Measurements from ENCODE around the gene CAPN10.

Gene CAPN10

GRCh38 chr2:240635121-240635997 is 48.8 kb downstream of the CAPN10 start:
- Histone ChIP-seq H3K36me3 (ENCODE audit: control insufficient read depth, low read depth, low read length) (no peaks in the 10 kb centered on the region), H3K27ac (ENCODE audit: low read length) (no peak overlapping the region), H3K27me3 (ENCODE audit: control insufficient read depth, insufficient read depth, low read length) (no peaks in the 10 kb centered on the region), H3K9me3 (ENCODE audit: control insufficient read depth, low read depth, low read length) (peaks cover 6% of the 10 kb centered on the region), H3K9ac (ENCODE audit: low read length) (no peak overlapping the region), H3K4me1 (ENCODE audit: control insufficient read depth, low read depth, low read length) (no peaks in the 10 kb centered on the region), H3K4me3 (ENCODE audit: low read length) (no peak overlapping the region)

- Histone ChIP-seq H3K27ac (ENCODE audit: low read length) (no peak overlapping the region), H3K9ac (ENCODE audit: low read length) (no peak overlapping the region), H3K9me3 (ENCODE audit: control insufficient read depth, low read depth, low read length) (peaks cover 6% of the 10 kb centered on the region)
Measured at GRCh38 chr2:240635998-240636547, 49.5 kb downstream of the CAPN10 start.

DNA sequence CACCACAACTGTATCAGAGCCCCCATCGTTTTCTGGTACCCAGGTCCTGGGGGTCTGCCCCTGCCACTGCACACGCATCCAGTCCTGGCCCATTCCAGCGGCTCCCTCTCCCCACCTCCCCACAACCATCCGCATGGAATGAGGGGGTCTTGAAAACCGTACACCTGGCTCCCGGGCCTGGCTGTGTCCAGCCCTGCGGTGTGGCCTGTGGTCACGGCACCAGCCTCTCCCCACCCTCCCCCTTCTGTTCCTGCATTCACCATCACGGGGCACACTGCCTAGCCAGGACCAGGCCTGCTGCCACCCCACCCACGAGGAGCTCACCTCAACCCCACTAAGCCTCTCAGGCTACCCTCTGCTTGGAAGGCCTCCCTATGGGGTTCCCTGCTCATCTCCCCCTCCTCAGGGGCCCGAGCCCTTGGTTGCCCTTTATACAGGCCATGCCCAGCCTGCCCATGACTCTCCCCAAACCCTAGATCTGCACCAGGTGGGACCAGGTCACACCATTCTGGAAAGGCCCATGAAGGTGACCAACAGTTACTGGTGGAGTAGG is 50.1 kb downstream of the CAPN10 start:
- peaks cover 6% of the 10 kb centered on the region for H3K9me3 ChIP-seq (ENCODE audit: control insufficient read depth, low read depth, low read length)
- no peaks in the 10 kb centered on the region for H3K36me3 ChIP-seq (ENCODE audit: control insufficient read depth, low read depth, low read length)
- no peak overlapping the region for H3K9ac ChIP-seq (ENCODE audit: low read length)
- no peak overlapping the region for H3K27ac ChIP-seq (ENCODE audit: low read length)
- no peaks in the 10 kb centered on the region for H3K4me1 ChIP-seq (ENCODE audit: control insufficient read depth, low read depth, low read length)
- H3K27me3 ChIP-seq (ENCODE audit: control insufficient read depth, insufficient read depth, low read length), result no peaks in the 10 kb centered on the region
- no peak overlapping the region for H3K4me3 ChIP-seq (ENCODE audit: low read length)

More at GRCh38 chr2:240635998-240636547, 49.5 kb downstream of the CAPN10 start:
- H3K36me3 ChIP-seq (ENCODE audit: control insufficient read depth, low read depth, low read length), result no peaks in the 10 kb centered on the region
- H3K4me3 ChIP-seq (ENCODE audit: low read length), result no peak overlapping the region
- no peaks in the 10 kb centered on the region for H3K4me1 ChIP-seq (ENCODE audit: control insufficient read depth, low read depth, low read length)
- no peaks in the 10 kb centered on the region for H3K27me3 ChIP-seq (ENCODE audit: control insufficient read depth, insufficient read depth, low read length)

DNA sequence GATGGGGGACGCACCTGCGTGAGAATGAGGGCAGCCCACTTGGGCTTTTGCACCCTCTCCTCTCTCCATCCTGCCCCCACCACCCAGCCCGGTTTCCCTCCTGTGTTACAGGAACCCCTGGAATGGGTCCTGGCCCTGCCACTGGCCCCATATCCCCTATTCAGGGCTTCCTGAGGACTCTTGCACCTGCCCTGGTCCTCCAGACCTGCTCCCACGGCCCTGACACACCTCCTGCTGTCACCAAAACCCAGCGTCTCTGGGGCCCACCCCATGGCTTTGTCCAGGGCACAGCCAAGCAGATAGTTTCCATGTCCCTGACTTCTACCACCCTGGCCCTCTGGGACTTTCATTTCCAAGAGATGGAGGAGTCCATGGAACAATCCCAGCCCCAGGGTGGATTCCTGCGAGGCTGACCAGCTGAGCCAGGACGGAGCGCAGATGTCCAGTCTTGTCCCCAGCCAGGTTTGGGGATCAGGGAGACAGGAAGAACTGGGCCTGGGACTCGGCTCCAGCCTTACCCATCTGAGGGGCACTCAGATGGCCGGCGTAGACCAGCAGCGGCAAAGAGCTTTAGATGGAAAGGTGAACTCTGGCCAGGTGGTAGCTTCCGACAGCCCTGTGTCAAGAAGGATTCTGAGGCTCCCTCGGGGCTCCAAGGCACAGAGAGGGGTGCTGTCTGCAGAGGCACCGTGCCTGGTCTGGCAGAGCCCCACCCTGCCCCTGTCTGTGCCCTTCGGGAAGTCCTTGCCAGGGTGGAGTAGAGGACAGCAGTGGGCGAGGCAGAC is 50.8 kb downstream of the CAPN10 start:
- peaks cover 6% of the 10 kb centered on the region for H3K9me3 ChIP-seq (ENCODE audit: control insufficient read depth, low read depth, low read length)
- H3K27ac ChIP-seq (ENCODE audit: low read length), result no peak overlapping the region
- no peak overlapping the region for H3K4me3 ChIP-seq (ENCODE audit: low read length)
- H3K4me1 ChIP-seq (ENCODE audit: control insufficient read depth, low read depth, low read length), result no peaks in the 10 kb centered on the region
- H3K36me3 ChIP-seq (ENCODE audit: control insufficient read depth, low read depth, low read length), result no peaks in the 10 kb centered on the region
- no peaks in the 10 kb centered on the region for H3K27me3 ChIP-seq (ENCODE audit: control insufficient read depth, insufficient read depth, low read length)
- H3K9ac ChIP-seq (ENCODE audit: low read length), result no peak overlapping the region

DNA sequence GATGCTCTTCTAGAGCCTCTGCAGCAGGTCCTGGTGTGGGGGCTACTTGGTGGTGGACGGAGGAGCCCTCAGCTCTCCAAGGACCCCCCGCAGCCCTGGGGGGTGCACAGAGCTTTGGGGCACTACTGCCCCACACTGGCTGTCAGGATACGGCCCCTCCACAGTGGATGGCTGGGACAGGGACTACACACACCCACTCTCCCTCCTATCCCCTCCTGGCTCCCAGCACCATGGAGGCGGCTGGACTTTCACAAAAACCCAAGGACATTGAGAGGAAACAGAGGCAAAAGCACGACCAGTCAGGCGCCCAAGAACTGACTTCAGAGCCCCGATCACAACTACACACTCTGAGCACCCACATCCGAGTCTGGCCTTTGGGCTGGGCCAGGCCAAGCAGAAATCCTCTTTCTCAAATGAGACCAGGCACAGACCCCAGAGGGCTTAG is 51.4 kb downstream of the CAPN10 start:
- no peak overlapping the region for H3K27ac ChIP-seq (ENCODE audit: low read length)
- H3K4me3 ChIP-seq (ENCODE audit: low read length), result no peak overlapping the region
- no peaks in the 10 kb centered on the region for H3K4me1 ChIP-seq (ENCODE audit: control insufficient read depth, low read depth, low read length)
- no peaks in the 10 kb centered on the region for H3K36me3 ChIP-seq (ENCODE audit: control insufficient read depth, low read depth, low read length)
- H3K9ac ChIP-seq (ENCODE audit: low read length), result no peak overlapping the region
- H3K9me3 ChIP-seq (ENCODE audit: control insufficient read depth, low read depth, low read length), result peaks cover 6% of the 10 kb centered on the region
- no peaks in the 10 kb centered on the region for H3K27me3 ChIP-seq (ENCODE audit: control insufficient read depth, insufficient read depth, low read length)

GRCh38 chr2:240638512-240639160 is 52.1 kb downstream of the CAPN10 start:
- H3K4me3 ChIP-seq (ENCODE audit: low read length), result no peak overlapping the region
- no peaks in the 10 kb centered on the region for H3K27me3 ChIP-seq (ENCODE audit: control insufficient read depth, insufficient read depth, low read length)
- H3K9ac ChIP-seq (ENCODE audit: low read length), result no peak overlapping the region
- H3K4me1 ChIP-seq (ENCODE audit: control insufficient read depth, low read depth, low read length), result no peaks in the 10 kb centered on the region
- peaks cover 4% of the 10 kb centered on the region for H3K9me3 ChIP-seq (ENCODE audit: control insufficient read depth, low read depth, low read length)
- no peaks in the 10 kb centered on the region for H3K36me3 ChIP-seq (ENCODE audit: control insufficient read depth, low read depth, low read length)
- no peak overlapping the region for H3K27ac ChIP-seq (ENCODE audit: low read length)

DNA sequence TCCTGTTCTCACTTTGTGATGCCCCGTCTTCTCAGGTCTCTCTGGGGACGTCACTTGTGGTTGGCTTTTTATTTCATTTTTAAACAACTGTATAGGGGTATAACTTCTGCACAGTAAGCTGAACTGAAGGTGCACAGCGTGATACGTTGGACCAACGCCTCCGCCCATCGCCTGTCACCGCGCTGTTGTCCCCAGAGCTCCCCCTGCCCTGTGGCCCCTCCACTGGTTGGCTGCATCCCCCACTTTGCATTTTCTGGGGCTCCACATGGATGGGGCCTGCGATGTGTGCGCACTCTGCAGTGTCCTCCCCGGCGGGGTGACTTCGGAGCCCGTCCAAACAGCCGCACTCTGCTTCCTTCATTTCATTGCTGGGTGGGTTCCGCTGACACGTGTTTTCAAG is 53.0 kb downstream of the CAPN10 start:
- Histone ChIP-seq H3K4me1 (ENCODE audit: control insufficient read depth, low read depth, low read length) (no peaks in the 10 kb centered on the region), H3K27ac (ENCODE audit: low read length) (no peak overlapping the region), H3K4me3 (ENCODE audit: low read length) (no peak overlapping the region), H3K36me3 (ENCODE audit: control insufficient read depth, low read depth, low read length) (no peaks in the 10 kb centered on the region), H3K27me3 (ENCODE audit: control insufficient read depth, insufficient read depth, low read length) (no peaks in the 10 kb centered on the region), H3K9ac (ENCODE audit: low read length) (no peak overlapping the region), H3K9me3 (ENCODE audit: control insufficient read depth, low read depth, low read length) (no peaks in the 10 kb centered on the region)

DNA sequence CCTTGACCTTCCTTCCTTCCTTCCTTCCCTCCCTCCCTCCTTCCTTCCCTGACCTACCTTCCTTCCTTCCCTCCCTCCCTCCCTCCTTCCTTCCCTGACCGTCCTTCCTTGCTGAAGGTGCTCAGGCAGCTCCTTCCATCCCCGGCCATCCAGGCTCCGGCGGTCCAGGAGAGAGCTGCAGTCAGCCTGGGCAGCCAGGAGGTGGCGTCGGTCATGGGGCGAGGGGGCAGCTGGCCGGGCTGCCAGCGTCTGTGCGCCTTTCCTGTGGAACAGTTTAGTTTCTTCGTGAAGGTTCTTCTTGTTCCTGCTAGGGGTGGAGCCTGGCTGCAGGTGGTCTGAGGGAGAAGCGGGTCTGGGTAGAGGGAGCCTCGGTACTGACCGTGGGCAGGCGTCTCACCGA is 54.4 kb downstream of the CAPN10 start:
- H3K9me3 ChIP-seq (ENCODE audit: control insufficient read depth, low read depth, low read length), result no peaks in the 10 kb centered on the region
- H3K4me1 ChIP-seq (ENCODE audit: control insufficient read depth, low read depth, low read length), result no peaks in the 10 kb centered on the region
- no peaks in the 10 kb centered on the region for H3K36me3 ChIP-seq (ENCODE audit: control insufficient read depth, low read depth, low read length)
- H3K27me3 ChIP-seq (ENCODE audit: control insufficient read depth, insufficient read depth, low read length), result no peaks in the 10 kb centered on the region
- H3K9ac ChIP-seq (ENCODE audit: low read length), result no peak overlapping the region
- H3K4me3 ChIP-seq (ENCODE audit: low read length), result no peak overlapping the region
- H3K27ac ChIP-seq (ENCODE audit: low read length), result no peak overlapping the region

DNA sequence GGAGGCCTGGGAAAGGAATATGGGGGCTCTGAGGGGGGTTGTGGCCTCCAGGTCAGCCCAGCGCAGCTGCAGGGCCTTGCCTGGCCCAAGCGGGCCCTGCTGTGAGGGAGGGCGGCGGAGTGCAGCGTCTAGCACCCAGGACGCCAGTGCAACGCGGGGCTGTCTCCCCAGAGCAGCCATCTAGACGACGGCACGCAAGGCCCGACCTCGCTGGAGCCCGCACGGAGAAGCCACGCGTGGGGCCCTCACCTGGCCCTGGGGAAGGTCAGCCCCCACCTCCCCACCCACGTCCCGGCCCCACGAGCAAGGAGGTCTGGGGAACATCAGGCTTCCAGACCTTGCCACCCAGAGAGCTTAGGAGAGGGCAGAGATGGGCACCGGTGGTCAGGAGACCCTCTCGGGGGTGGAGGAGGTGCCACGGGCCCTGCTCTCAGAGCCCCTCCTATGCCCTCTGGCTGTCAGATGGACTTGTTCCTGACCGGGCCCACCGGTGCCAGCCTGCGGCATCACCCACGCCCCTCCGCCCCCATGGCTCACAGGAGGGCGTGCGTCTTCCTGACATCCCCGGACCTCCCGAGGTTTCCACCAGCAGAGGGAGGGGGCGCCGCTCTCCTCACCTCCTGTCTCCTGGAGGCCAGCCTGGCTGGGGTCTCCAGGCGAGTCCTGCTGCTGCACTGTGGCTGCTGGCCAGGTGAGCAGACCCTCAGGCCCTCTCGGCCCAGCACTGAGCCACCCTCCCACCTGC is 55.7 kb downstream of the CAPN10 start:
- Histone ChIP-seq H3K4me1 (ENCODE audit: control insufficient read depth, low read depth, low read length) (no peaks in the 10 kb centered on the region), H3K4me3 (ENCODE audit: low read length) (no peak overlapping the region), H3K27me3 (ENCODE audit: control insufficient read depth, insufficient read depth, low read length) (no peaks in the 10 kb centered on the region), H3K9me3 (ENCODE audit: control insufficient read depth, low read depth, low read length) (no peaks in the 10 kb centered on the region), H3K27ac (ENCODE audit: low read length) (no peak overlapping the region), H3K9ac (ENCODE audit: low read length) (no peak overlapping the region), H3K36me3 (ENCODE audit: control insufficient read depth, low read depth, low read length) (no peaks in the 10 kb centered on the region)

GRCh38 chr2:240642806-240643092 is 56.2 kb downstream of the CAPN10 start:
- Histone ChIP-seq H3K27me3 (ENCODE audit: control insufficient read depth, insufficient read depth, low read length) (no peaks in the 10 kb centered on the region), H3K9ac (ENCODE audit: low read length) (no peak overlapping the region), H3K4me1 (ENCODE audit: control insufficient read depth, low read depth, low read length) (no peaks in the 10 kb centered on the region), H3K4me3 (ENCODE audit: low read length) (no peak overlapping the region), H3K27ac (ENCODE audit: low read length) (no peak overlapping the region), H3K9me3 (ENCODE audit: control insufficient read depth, low read depth, low read length) (no peaks in the 10 kb centered on the region), H3K36me3 (ENCODE audit: control insufficient read depth, low read depth, low read length) (no peaks in the 10 kb centered on the region)

All from iPS-18a (cell line).